Heart left ventricle (tissue), 13 donors: Measurements from ENCODE around the gene LYAR.

Experiments
- CTCF ChIP-seq, 12 donors: fragments of 200-600 bp; sonication (generic) in 4 of 12; IDR thresholded peaks; one replicate each; pipeline versions ENCODE4 v1.5.0 to v1.8.0; 2018 to 2022; ENCODE audit warnings: antibody characterized with exemption in 12 of 12, mild to moderate bottlenecking in 5 of 12
- POLR2A ChIP-seq, 2 donors: fragments of 450-650 bp; IDR thresholded peaks; one replicate each; pipeline ENCODE4 v1.6.1; 2017; ENCODE audit warnings: antibody characterized with exemption in 2 of 2, mild to moderate bottlenecking in 2 of 2, moderate library complexity in 2 of 2
- donor health status: ischemic (EF 13 %, LVEDD 7.1; RV severe dilation, severe dysfunction).
- donor health status: DM: no; HTN: yes; CAD: no.
- donor health status: DM: no; HTN: no; CAD: no.
- donor health status: ischemic (EF 25% LVEDD 6.9; RV normal size, moderate dysfunction).
- donor health status: ischemic (EF 25% LVEDD 5.7; RV mildly dilated, moderate dysfunction).
- donor health status: ischemic (EF 35%, LVEDD 5.7; RV mildly dilated, moderate dysfunction).
- donor health status: nonischemic (EF 11% LVEDD 7.7; RV severe dilation, severe dysfunction).
- donor health status: DM: yes; HTN: yes; CAD: no.
- donor health status: PGD.
- donor health status: ischemic (EF 29% LVEDD 5.4; RV normal size, mild dysfunction).
- donor health status: nonischemic (EF 23%, LVEDD 6.1; RV moderate dilation, normal function).

GRCh38 chr4:4339504-4340085, 49.6 kb upstream of the LYAR start:
- TF ChIP-seq CTCF (IDR thresholded peaks at IDR 0.05) (no peak), POLR2A (IDR thresholded peaks at IDR 0.05) (no peak)
